Measurements from ENCODE around the gene DNAH3.

Gene DNAH3

GRCh38 chr16:20957153-20957552 lies 193.5 kb downstream of the DNAH3 start:
- H3K4me3 ChIP-seq (replicated peaks; ENCODE audit: insufficient read depth, low read length), result no peak overlapping the region
- H3K27me3 ChIP-seq (ENCODE audit: insufficient read depth, poor library complexity, severe bottlenecking), result no peaks in the 10 kb centered on the region
- TF ChIP-seq GABPA (IDR thresholded peaks at IDR 0.05; ENCODE audit: low read depth) (no peak), POLR2AphosphoS5 (IDR thresholded peaks at IDR 0.05; ENCODE audit: low read depth) (no peak), REST (IDR thresholded peaks at IDR 0.05; ENCODE audit: insufficient replicate concordance, low read depth) (no peak), SPI1 (IDR thresholded peaks at IDR 0.05; ENCODE audit: borderline replicate concordance, low read depth) (no peak)
- TF ChIP-seq, protein P1, sequence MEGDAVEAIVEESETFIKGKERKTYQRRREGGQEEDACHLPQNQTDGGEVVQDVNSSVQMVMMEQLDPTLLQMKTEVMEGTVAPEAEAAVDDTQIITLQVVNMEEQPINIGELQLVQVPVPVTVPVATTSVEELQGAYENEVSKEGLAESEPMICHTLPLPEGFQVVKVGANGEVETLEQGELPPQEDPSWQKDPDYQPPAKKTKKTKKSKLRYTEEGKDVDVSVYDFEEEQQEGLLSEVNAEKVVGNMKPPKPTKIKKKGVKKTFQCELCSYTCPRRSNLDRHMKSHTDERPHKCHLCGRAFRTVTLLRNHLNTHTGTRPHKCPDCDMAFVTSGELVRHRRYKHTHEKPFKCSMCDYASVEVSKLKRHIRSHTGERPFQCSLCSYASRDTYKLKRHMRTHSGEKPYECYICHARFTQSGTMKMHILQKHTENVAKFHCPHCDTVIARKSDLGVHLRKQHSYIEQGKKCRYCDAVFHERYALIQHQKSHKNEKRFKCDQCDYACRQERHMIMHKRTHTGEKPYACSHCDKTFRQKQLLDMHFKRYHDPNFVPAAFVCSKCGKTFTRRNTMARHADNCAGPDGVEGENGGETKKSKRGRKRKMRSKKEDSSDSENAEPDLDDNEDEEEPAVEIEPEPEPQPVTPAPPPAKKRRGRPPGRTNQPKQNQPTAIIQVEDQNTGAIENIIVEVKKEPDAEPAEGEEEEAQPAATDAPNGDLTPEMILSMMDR (IDR thresholded peaks at IDR 0.05; ENCODE audit: insufficient read depth, low read length), result no peak
- DNase-seq (ENCODE audit: low read depth in 1 of 2, low spot score in 1 of 2), result no peak
- H3K27ac ChIP-seq (replicated peaks), result no peak overlapping the region

DNA sequence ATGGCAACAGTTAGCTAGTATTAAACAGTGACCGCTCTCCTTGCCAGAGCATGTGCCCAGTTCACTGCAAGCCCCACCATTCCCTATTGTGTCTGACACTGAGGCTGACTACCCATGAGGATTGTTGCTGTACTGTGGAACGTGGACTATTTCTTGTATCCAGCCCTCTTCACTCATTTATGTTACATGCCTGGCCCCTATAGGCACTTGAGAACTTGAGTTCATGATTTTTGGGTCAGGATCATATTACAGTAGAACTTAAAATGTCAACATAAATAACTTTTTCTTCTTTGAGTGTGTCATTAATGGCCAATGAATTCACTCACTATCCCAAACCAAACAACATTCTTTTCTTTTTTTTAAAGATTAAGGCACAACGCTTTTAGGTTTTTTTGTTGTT lies 194.3 kb downstream of the DNAH3 start:
- H3K4me3 ChIP-seq (replicated peaks; ENCODE audit: insufficient read depth, low read length), result no peak overlapping the region
- no peak for TF ChIP-seq GABPA (IDR thresholded peaks at IDR 0.05; ENCODE audit: low read depth)
- no peak for TF ChIP-seq POLR2AphosphoS5 (IDR thresholded peaks at IDR 0.05; ENCODE audit: low read depth)
- TF ChIP-seq REST (IDR thresholded peaks at IDR 0.05; ENCODE audit: insufficient replicate concordance, low read depth), result no peak
- no peak for TF ChIP-seq SPI1 (IDR thresholded peaks at IDR 0.05; ENCODE audit: borderline replicate concordance, low read depth)
- TF ChIP-seq, protein P1 (IDR thresholded peaks at IDR 0.05; ENCODE audit: insufficient read depth, low read length), result no peak
- H3K27me3 ChIP-seq (ENCODE audit: insufficient read depth, poor library complexity, severe bottlenecking), result no peaks in the 10 kb centered on the region
- DNase-seq (ENCODE audit: low read depth in 1 of 2, low spot score in 1 of 2), result no peak
- no peak overlapping the region for H3K27ac ChIP-seq (replicated peaks)

GRCh38 chr16:20954574-20954973 lies 196.1 kb downstream of the DNAH3 start:
- H3K4me3 ChIP-seq (replicated peaks; ENCODE audit: insufficient read depth, low read length), result no peak overlapping the region
- DNase-seq (ENCODE audit: low read depth in 1 of 2, low spot score in 1 of 2), result no peak
- TF ChIP-seq REST (IDR thresholded peaks at IDR 0.05; ENCODE audit: insufficient replicate concordance, low read depth), result no peak
- TF ChIP-seq GABPA (IDR thresholded peaks at IDR 0.05; ENCODE audit: low read depth), result no peak
- TF ChIP-seq SPI1 (IDR thresholded peaks at IDR 0.05; ENCODE audit: borderline replicate concordance, low read depth), result no peak
- TF ChIP-seq, protein P1 (IDR thresholded peaks at IDR 0.05; ENCODE audit: insufficient read depth, low read length), result no peak
- TF ChIP-seq POLR2AphosphoS5 (IDR thresholded peaks at IDR 0.05; ENCODE audit: low read depth), result no peak
- H3K27ac ChIP-seq (replicated peaks), result no peak overlapping the region
- H3K27me3 ChIP-seq (ENCODE audit: insufficient read depth, poor library complexity, severe bottlenecking), result no peaks in the 10 kb centered on the region

All from HL-60 (cell line).